SU-DHL-6 (cell line): Measurements from ENCODE around the gene TNKS1BP1.

Source experiments
- EZH2phosphoT487 ChIP-seq: fragments of 200-600 bp; sonication (generic), shearing (Covaris generic); conservative IDR thresholded peaks from 2 replicates; pipeline ENCODE4 v1.6.1; 2018; ENCODE audit warnings: mild to moderate bottlenecking, antibody characterized with exemption, low read length, moderate library complexity, mixed read lengths
- TF ChIP-seq, protein P1 (sequence below): fragments of 200-600 bp; sonication (generic); IDR thresholded peaks from one replicate; pipeline ENCODE4 v1.5.1; 2017; ENCODE audit warnings: antibody characterized with exemption, mild to moderate bottlenecking, low read length, moderate library complexity; ENCODE audit not compliant: insufficient read depth, poor library complexity, severe bottlenecking

DNA sequence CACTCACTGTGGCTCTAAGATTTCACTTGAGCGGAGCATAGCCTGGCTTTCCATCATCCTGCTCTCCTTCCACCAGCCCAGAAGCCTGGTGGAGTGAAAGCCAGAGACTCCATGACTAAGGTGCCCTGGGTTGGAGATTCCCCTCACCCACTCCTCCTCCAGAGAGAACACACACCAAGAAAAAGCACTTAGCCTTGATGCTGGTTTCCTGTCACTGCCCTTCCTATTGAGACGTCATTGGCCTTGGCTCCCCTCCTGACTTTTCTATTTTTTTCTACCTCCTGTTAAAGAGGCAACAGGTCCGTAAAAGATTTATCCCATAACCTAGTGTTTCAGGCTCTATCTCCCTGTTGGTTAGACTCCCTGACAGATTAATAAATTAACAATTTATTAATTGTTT, 49.2 kb downstream of the TNKS1BP1 start:
- TF ChIP-seq, protein P1, sequence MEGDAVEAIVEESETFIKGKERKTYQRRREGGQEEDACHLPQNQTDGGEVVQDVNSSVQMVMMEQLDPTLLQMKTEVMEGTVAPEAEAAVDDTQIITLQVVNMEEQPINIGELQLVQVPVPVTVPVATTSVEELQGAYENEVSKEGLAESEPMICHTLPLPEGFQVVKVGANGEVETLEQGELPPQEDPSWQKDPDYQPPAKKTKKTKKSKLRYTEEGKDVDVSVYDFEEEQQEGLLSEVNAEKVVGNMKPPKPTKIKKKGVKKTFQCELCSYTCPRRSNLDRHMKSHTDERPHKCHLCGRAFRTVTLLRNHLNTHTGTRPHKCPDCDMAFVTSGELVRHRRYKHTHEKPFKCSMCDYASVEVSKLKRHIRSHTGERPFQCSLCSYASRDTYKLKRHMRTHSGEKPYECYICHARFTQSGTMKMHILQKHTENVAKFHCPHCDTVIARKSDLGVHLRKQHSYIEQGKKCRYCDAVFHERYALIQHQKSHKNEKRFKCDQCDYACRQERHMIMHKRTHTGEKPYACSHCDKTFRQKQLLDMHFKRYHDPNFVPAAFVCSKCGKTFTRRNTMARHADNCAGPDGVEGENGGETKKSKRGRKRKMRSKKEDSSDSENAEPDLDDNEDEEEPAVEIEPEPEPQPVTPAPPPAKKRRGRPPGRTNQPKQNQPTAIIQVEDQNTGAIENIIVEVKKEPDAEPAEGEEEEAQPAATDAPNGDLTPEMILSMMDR: no peak
- TF ChIP-seq EZH2phosphoT487: no peak
